Heart right ventricle (tissue), 16 donors: Measurements from ENCODE around the gene HEXD. TPM values are rescaled to one million over a fixed set of nuclear protein-coding genes. Genes with fewer than 3 reads are reported as not detected.

Experiments
- ATAC-seq, 8 donors: fragments of 200-7000 bp; cut with Tn5 transposase; one replicate each; pipeline ENCODE4 v1.9.1; 2020; ENCODE audit warnings: mild to moderate bottlenecking in 8 of 8, moderate library complexity in 8 of 8, moderate number of reproducible peaks in 1 of 8
- DNase-seq, 2 donors: peaks; one replicate each; pipeline ENCODE4 v3.0.0-alpha.2; 2020
- H3K27ac ChIP-seq, 10 donors: fragments of 200-600 bp; sonication (generic) in 2 of 10; one replicate each; pipeline versions ENCODE4 v1.5.0 to v1.8.0; 2020 to 2022; ENCODE audit warnings: mild to moderate bottlenecking in 3 of 10
- H3K27me3 ChIP-seq, 7 donors: fragments of 200-600 bp; one replicate each; pipeline ENCODE4 v1.8.0; 2021 to 2022; ENCODE audit warnings: mild to moderate bottlenecking in 2 of 7
- H3K36me3 ChIP-seq, 9 donors: fragments of 200-600 bp; sonication (generic) in 1 of 9; one replicate each; pipeline versions ENCODE4 v1.5.0 to v1.8.0; 2020 to 2022; ENCODE audit warnings: mild to moderate bottlenecking in 2 of 9
- H3K4me1 ChIP-seq, 9 donors: fragments of 200-600 bp; sonication (generic) in 1 of 9; one replicate each; pipeline versions ENCODE4 v1.5.0 to v1.8.0; 2020 to 2022; ENCODE audit warnings: mild to moderate bottlenecking in 4 of 9
- H3K4me3 ChIP-seq, 10 donors: fragments of 200-600 bp; sonication (generic) in 2 of 10; one replicate each; pipeline versions ENCODE4 v1.5.0 to v1.8.0; 2020 to 2022; ENCODE audit warnings: mild to moderate bottlenecking in 7 of 10, moderate library complexity in 2 of 10
- H3K9me3 ChIP-seq, 11 donors: fragments of 200-600 bp in 10 of 11; sonication (generic) in 2 of 11; one replicate each; pipeline versions ENCODE4 v1.5.0 to v1.8.0; 2013 to 2022; ENCODE audit warnings: mild to moderate bottlenecking in 2 of 11, control low read depth in 1 of 11, moderate library complexity in 1 of 11
- WGBS, 2 donors: extraction: QIAGEN DNeasy Blood & Tissue Kit; methylation state at CpG; one replicate each; pipeline ENCODE4 v1.1.7; 2013; ENCODE audit warnings: inconsistent platforms in 1 of 2; 5-methylcytosine and 5-hydroxymethylcytosine counted together
- intact Hi-C, 10 donors: fragments of 100-400 bp; cut with DNase I; formaldehyde crosslinking; loops; one replicate each; pipeline versions ENCODE4 v1.11.1 to v1.14.2; 2022
- polyA plus RNA-seq, 2 donors: library from polyadenylated mRNA; stranded (reverse); fragments of 200-250 nt; gene quantifications; one replicate each; pipeline ENCODE4 v1.2.3, GENCODE V29; 2013
- total RNA-seq, 10 donors: library from RNA; stranded (reverse); fragmentation: NEBNext Ultra II Directional in 3 of 10; extraction: Animal tissue kit (Norgen Biotek cat#: 25700) in 3 of 10; gene quantifications; one replicate each; pipeline versions ENCODE4 v1.2.1 to v1.2.4, GENCODE V29; 2021 to 2023
- TF ChIP-seq, protein P1 (sequence below), 9 donors: fragments of 200-600 bp; sonication (generic) in 2 of 9; IDR thresholded peaks; one replicate each; pipeline versions ENCODE4 v1.5.0 to v1.8.0; 2021 to 2022; ENCODE audit warnings: antibody characterized with exemption in 9 of 9, mild to moderate bottlenecking in 5 of 9, moderate library complexity in 1 of 9
- donor health status: Arrhythmogenic right ventricular cardiomyopathy.
- donor health status: ischemic (EF 13 %, LVEDD 7.1; RV severe dilation, severe dysfunction).
- donor health status: healthy with polysubstance abuse.
- donor health status: DM: no; HTN: yes; CAD: no.
- donor health status: DM: no; HTN: no; CAD: no.
- donor health status: ischemic (EF 25% LVEDD 6.9; RV normal size, moderate dysfunction).
- donor health status: ischemic (EF 25% LVEDD 5.7; RV mildly dilated, moderate dysfunction).
- donor health status: healthy.
- donor health status: DM: yes; HTN: yes; CAD: no.
- donor health status: Ischemic cardiomyopathy.
- donor health status: ischemic (EF 35%, LVEDD 5.7; RV mildly dilated, moderate dysfunction).
- donor health status: nonischemic (EF 11% LVEDD 7.7; RV severe dilation, severe dysfunction).
- donor health status: DM: yes; HTN: yes; CAD: no.
- donor health status: PGD.
- donor health status: ischemic (EF 29% LVEDD 5.4; RV normal size, mild dysfunction).
- donor health status: nonischemic (EF 23%, LVEDD 6.1; RV moderate dilation, normal function).

The HEXD gene
- total and polyA plus RNA-seq, 12 donors: 9.4 to 53.3 (median 13.5) TPM

DNA sequence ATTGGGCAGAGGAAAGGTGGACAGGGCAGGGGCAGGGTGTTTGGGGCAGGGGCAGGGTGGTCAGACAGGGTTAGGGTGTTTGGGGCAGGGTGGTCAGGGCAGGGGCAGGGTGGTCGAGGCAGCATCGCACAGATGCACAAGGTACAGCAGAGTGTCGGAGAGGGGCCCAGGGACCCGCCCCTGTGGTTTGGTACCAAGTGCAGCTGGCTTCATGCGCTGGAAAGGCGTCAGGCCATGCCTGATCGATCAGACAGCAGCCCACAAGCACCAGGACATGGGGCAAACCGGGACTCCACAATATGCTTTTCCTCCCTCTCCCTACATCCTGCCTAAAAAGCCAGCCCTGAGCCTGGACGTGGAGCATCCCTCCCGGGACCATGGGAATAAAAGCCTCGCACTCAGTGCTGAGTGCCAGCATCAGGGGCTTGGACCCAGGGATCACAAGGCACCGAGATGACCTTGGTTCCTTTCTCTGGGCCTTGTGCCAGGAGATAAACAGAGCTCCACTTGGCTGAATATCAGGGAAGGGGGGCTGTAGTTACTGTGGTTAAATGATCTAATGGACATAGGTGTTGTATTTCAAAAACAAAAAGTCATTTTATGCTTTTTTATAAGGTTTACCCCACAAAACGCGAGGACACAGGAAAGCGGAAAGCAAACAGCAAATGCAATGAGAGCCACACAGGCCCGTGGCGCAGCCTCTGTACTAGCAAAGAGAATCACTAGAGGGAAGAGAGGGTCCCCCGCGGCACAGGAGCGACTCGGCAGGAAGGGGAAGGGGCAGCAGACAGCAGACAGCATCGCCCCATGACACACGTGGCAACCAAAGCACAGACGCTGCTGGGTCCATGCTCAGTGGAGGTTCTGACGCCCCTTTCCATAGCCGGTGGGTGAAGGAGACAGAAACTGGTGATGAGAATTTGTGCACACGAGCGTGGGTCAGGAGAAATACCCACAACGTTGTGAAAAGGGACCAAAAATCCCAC is 5.3 kb upstream of the HEXD start:
- peaks cover 0 to 24% (median 0%) of the 10 kb centered on the region in 9 donors for H3K36me3 ChIP-seq
- ATAC-seq (peak in 2 of 8 donors; percentile 23 to 39), DNase-seq (no peak)
- 77 to 80% methylated on average over 29 of the region's 29 CpGs for WGBS, 2 donors
- H3K4me3 ChIP-seq: no peak overlapping the region
- H3K4me1 ChIP-seq: peaks cover 2 to 24% (median 10%) of the 10 kb centered on the region in 9 donors
- intact Hi-C loops: loop anchor here in 4 of 10 donors (2.0 to 10.0 kb wide), 3 partner anchors 60 to 208 kb away; no protein-coding TSS in a partner anchor
- TF ChIP-seq, protein P1, sequence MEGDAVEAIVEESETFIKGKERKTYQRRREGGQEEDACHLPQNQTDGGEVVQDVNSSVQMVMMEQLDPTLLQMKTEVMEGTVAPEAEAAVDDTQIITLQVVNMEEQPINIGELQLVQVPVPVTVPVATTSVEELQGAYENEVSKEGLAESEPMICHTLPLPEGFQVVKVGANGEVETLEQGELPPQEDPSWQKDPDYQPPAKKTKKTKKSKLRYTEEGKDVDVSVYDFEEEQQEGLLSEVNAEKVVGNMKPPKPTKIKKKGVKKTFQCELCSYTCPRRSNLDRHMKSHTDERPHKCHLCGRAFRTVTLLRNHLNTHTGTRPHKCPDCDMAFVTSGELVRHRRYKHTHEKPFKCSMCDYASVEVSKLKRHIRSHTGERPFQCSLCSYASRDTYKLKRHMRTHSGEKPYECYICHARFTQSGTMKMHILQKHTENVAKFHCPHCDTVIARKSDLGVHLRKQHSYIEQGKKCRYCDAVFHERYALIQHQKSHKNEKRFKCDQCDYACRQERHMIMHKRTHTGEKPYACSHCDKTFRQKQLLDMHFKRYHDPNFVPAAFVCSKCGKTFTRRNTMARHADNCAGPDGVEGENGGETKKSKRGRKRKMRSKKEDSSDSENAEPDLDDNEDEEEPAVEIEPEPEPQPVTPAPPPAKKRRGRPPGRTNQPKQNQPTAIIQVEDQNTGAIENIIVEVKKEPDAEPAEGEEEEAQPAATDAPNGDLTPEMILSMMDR (IDR thresholded peaks at IDR 0.05): no peak
- H3K27me3 ChIP-seq: no peaks in the 10 kb centered on the region
- H3K9me3 ChIP-seq: no peaks in the 10 kb centered on the region
- H3K27ac ChIP-seq: no peak overlapping the region

DNA sequence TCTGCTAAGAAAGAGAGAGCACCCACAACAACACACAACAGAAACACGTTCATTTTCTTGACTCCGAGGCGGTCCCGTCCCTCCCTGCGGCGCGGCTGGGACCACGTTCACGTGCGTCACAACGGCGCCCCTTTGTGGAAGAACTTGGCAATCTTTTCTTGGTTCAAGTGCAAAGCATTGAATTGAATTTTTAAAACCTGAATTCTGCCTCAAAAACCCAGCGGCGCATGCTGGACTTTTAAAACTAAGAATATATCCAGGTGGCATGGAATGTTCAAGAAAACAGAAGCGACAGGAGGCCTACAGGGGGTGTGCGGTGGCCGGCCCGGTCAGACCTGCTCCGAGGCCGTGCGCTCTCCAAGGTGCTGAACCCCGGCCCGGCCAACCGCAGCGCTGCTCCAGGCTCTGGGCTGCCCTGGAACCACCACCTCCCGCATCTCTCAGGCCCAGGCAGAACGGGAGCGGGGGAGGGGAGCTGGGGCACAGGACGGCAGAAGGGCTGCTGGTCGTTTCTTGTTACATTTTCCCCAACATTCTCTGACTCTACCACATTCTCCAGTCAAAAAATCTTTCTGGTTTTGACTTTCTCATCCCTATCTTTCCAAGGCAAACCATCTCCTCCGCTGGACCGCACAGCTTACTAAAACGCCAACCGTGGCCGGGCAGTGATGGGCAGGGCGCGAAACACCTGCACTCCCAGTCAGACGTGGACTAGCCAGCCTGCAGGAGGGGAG is 3.4 kb upstream of the HEXD start:
- ATAC-seq (peak; percentile 62 to 88 (median 84)), DNase-seq (peak; percentile 72 to 79)
- Histone ChIP-seq H3K36me3 (peaks cover 0 to 15% (median 0%) of the 10 kb centered on the region in 9 donors), H3K27me3 (no peaks in the 10 kb centered on the region), H3K9me3 (no peaks in the 10 kb centered on the region), H3K27ac (no peak overlapping the region), H3K4me1 (peaks cover 3 to 36% (median 20%) of the 10 kb centered on the region in 9 donors), H3K4me3 (no peak overlapping the region)
- intact Hi-C loops: loop anchor here in 9 of 10 donors (1.0 to 10.0 kb wide), 7 partner anchors 38 to 210 kb away; partner anchors contain the start of genes NARF (in 2 of the 9) and CYBC1 (in 1 of the 9)
- 22% methylated on average over 38 of the region's 38 CpGs for WGBS, 2 donors
- TF ChIP-seq, protein P1 (IDR thresholded peaks at IDR 0.05): peak; percentile 30 to 86 (median 75)

DNA sequence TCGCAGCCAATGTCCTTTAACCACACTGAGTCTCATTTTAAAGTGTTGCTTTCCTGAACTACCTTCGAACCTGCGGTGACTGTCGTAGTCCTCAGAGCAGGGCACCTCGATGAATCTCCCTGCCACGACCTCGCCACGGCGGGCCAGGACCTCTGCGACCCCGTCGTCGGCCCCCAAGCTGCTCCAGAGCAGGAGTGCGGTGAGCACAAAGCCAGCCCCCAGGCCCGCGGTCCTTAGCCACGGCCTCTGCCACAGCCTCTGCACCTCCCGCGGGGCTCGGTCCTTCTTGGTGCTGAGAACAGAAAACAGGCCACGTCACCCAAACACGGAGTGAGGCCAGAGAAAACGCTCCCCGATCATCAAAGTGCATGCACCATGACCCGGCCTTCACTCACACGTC is 2.8 kb upstream of the HEXD start:
- H3K4me1 ChIP-seq: peaks cover 3 to 37% (median 20%) of the 10 kb centered on the region in 9 donors
- TF ChIP-seq, protein P1 (IDR thresholded peaks at IDR 0.05): no peak
- no peak overlapping the region for H3K27ac ChIP-seq
- DNase-seq: no peak
- ATAC-seq: no peak
- 92 to 93% methylated on average over 26 of the region's 26 CpGs for WGBS, 2 donors
- no peaks in the 10 kb centered on the region for H3K9me3 ChIP-seq
- intact Hi-C loops: loop anchor here in 8 of 10 donors (2.0 to 10.0 kb wide), 5 partner anchors 37 to 211 kb away; partner anchors contain the start of genes NARF (in 2 of the 8) and CYBC1 (in 1 of the 8)
- H3K4me3 ChIP-seq: no peak overlapping the region
- no peaks in the 10 kb centered on the region for H3K27me3 ChIP-seq
- peaks cover 0 to 13% (median 3%) of the 10 kb centered on the region in 9 donors for H3K36me3 ChIP-seq

DNA sequence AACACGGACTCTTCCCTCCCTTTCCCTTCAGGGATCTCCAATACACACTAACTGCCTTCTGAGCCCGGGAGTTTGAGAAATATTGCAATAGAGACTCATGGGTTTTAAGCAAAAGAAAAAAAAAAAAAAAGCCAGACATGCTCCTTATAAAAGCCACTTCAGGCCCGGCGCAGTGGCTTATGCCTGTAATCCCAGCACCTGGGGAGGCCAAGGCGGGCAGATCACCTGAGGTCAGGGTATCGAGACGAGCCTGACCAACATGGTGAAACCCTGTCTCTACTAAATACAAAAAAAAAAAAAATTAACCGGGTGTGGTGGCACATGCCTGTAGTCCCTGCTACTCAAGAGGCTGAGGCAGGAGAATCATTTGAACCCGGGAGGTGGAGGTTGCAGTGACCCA is 2.4 kb upstream of the HEXD start:
- ATAC-seq (no peak), DNase-seq (no peak)
- intact Hi-C loops: loop anchor here in 8 of 10 donors (2.0 to 10.0 kb wide), 5 partner anchors 37 to 211 kb away; partner anchors contain the start of genes NARF (in 2 of the 8) and CYBC1 (in 1 of the 8)
- H3K27me3 ChIP-seq: no peaks in the 10 kb centered on the region
- peaks cover 3 to 37% (median 20%) of the 10 kb centered on the region in 9 donors for H3K4me1 ChIP-seq
- no peak overlapping the region for H3K27ac ChIP-seq
- TF ChIP-seq, protein P1 (IDR thresholded peaks at IDR 0.05): no peak
- peaks cover 0 to 16% (median 3%) of the 10 kb centered on the region in 9 donors for H3K36me3 ChIP-seq
- no peaks in the 10 kb centered on the region for H3K9me3 ChIP-seq
- H3K4me3 ChIP-seq: no peak overlapping the region
- WGBS, 2 donors: 92 to 94% methylated on average over 9 of the region's 9 CpGs
